ENCODE measurements around the gene NUMBL. TPM values are rescaled to one million over a fixed set of nuclear protein-coding genes. Genes with fewer than 3 reads are reported as not detected.
"Not testable (repeated sequence)": the region's sequence is repeated elsewhere in the genome, so short reads cannot be mapped to it uniquely, and the experiment has no call there.

NUMBL gene
- total and polyA plus RNA-seq, 4 donors = 19.0 to 66.5 (median 35.1) TPM

- peaks cover 64% of the 10 kb centered on the region for H3K36me3 ChIP-seq (ENCODE audit: control insufficient read depth, insufficient read depth, low read length)
- peaks cover 10% of the 10 kb centered on the region for H3K4me1 ChIP-seq (ENCODE audit: control insufficient read depth, insufficient read depth, low read length)
- H3K9me3 ChIP-seq (ENCODE audit: control insufficient read depth, insufficient read depth, low read length) = no peaks in the 10 kb centered on the region
- 84% methylated on average over 7 of the region's 7 CpGs for WGBS (ENCODE audit: insufficient coverage)
- H3K27ac ChIP-seq (ENCODE audit: low read depth, low read length) = no peak overlapping the region
- H3K4me3 ChIP-seq (ENCODE audit: low read depth, low read length) = no peak overlapping the region
- no peak for DNase-seq (ENCODE audit: low read depth in 4 of 6, low spot score in 6 of 6)
- no peaks in the 10 kb centered on the region for H3K27me3 ChIP-seq (ENCODE audit: control insufficient read depth, insufficient read depth, low read length)
Observed at GRCh38 chr19:40625406-40626120, 64.9 kb downstream of the NUMBL start.

- not testable (repeated sequence) for H3K9me3 ChIP-seq (ENCODE audit: control insufficient read depth, insufficient read depth, low read length); DNase-seq (ENCODE audit: low read depth in 4 of 6, low spot score in 6 of 6); H3K27me3 ChIP-seq (ENCODE audit: control insufficient read depth, insufficient read depth, low read length); H3K4me1 ChIP-seq (ENCODE audit: control insufficient read depth, insufficient read depth, low read length); H3K27ac ChIP-seq (ENCODE audit: low read depth, low read length); H3K4me3 ChIP-seq (ENCODE audit: low read depth, low read length)
- WGBS (ENCODE audit: insufficient coverage) = 75% methylated on average over 7 of the region's 14 CpGs
- H3K36me3 ChIP-seq (ENCODE audit: control insufficient read depth, insufficient read depth, low read length) = peaks cover 64% of the 10 kb centered on the region
Observed at GRCh38 chr19:40624369-40625153, 65.9 kb downstream of the NUMBL start.

GRCh38 chr19:40623403-40624251 lies 66.8 kb downstream of the NUMBL start:
- H3K36me3 ChIP-seq (ENCODE audit: control insufficient read depth, insufficient read depth, low read length) = peaks cover 59% of the 10 kb centered on the region
- peaks cover 10% of the 10 kb centered on the region for H3K4me1 ChIP-seq (ENCODE audit: control insufficient read depth, insufficient read depth, low read length)
- no peaks in the 10 kb centered on the region for H3K27me3 ChIP-seq (ENCODE audit: control insufficient read depth, insufficient read depth, low read length)
- no peaks in the 10 kb centered on the region for H3K9me3 ChIP-seq (ENCODE audit: control insufficient read depth, insufficient read depth, low read length)
- DNase-seq (ENCODE audit: low read depth in 4 of 6, low spot score in 6 of 6) = peak in 1 of 6 donors; percentile 52
- H3K27ac ChIP-seq (ENCODE audit: low read depth, low read length) = no peak overlapping the region
- 26% methylated on average over 36 of the region's 41 CpGs for WGBS (ENCODE audit: insufficient coverage)
- H3K4me3 ChIP-seq (ENCODE audit: low read depth, low read length) = no peak overlapping the region

GRCh38 chr19:40622773-40623075 lies 67.7 kb downstream of the NUMBL start:
- no peaks in the 10 kb centered on the region for H3K9me3 ChIP-seq (ENCODE audit: control insufficient read depth, insufficient read depth, low read length)
- DNase-seq (ENCODE audit: low read depth in 4 of 6, low spot score in 6 of 6) = no peak
- H3K36me3 ChIP-seq (ENCODE audit: control insufficient read depth, insufficient read depth, low read length) = peaks cover 58% of the 10 kb centered on the region
- peaks cover 10% of the 10 kb centered on the region for H3K4me1 ChIP-seq (ENCODE audit: control insufficient read depth, insufficient read depth, low read length)
- WGBS (ENCODE audit: insufficient coverage) = 94% methylated on average over 7 of the region's 7 CpGs
- H3K4me3 ChIP-seq (ENCODE audit: low read depth, low read length) = no peak overlapping the region
- no peak overlapping the region for H3K27ac ChIP-seq (ENCODE audit: low read depth, low read length)
- H3K27me3 ChIP-seq (ENCODE audit: control insufficient read depth, insufficient read depth, low read length) = no peaks in the 10 kb centered on the region

- WGBS (ENCODE audit: insufficient coverage) = 89% methylated on average over 19 of the region's 24 CpGs
- H3K9me3 ChIP-seq (ENCODE audit: control insufficient read depth, insufficient read depth, low read length) = no peaks in the 10 kb centered on the region
- H3K27me3 ChIP-seq (ENCODE audit: control insufficient read depth, insufficient read depth, low read length) = no peaks in the 10 kb centered on the region
- peaks cover 10% of the 10 kb centered on the region for H3K4me1 ChIP-seq (ENCODE audit: control insufficient read depth, insufficient read depth, low read length)
- H3K36me3 ChIP-seq (ENCODE audit: control insufficient read depth, insufficient read depth, low read length) = peaks cover 53% of the 10 kb centered on the region
- H3K27ac ChIP-seq (ENCODE audit: low read depth, low read length) = no peak overlapping the region
- DNase-seq (ENCODE audit: low read depth in 4 of 6, low spot score in 6 of 6) = no peak
- no peak overlapping the region for H3K4me3 ChIP-seq (ENCODE audit: low read depth, low read length)
Observed at GRCh38 chr19:40621966-40622772, 68.3 kb downstream of the NUMBL start.

- Histone ChIP-seq H3K36me3 (ENCODE audit: control insufficient read depth, insufficient read depth, low read length) (peaks cover 50% of the 10 kb centered on the region), H3K27me3 (ENCODE audit: control insufficient read depth, insufficient read depth, low read length) (no peaks in the 10 kb centered on the region), H3K27ac (ENCODE audit: low read depth, low read length) (no peak overlapping the region), H3K9me3 (ENCODE audit: control insufficient read depth, insufficient read depth, low read length) (no peaks in the 10 kb centered on the region), H3K4me1 (ENCODE audit: control insufficient read depth, insufficient read depth, low read length) (peaks cover 10% of the 10 kb centered on the region), H3K4me3 (ENCODE audit: low read depth, low read length) (no peak overlapping the region)
- 71% methylated on average over 2 of the region's 2 CpGs for WGBS (ENCODE audit: insufficient coverage)
- DNase-seq (ENCODE audit: low read depth in 4 of 6, low spot score in 6 of 6) = no peak
Observed at GRCh38 chr19:40621283-40621682, 69.2 kb downstream of the NUMBL start.

- no peak for DNase-seq (ENCODE audit: low read depth in 4 of 6, low spot score in 6 of 6)
- peaks cover 39% of the 10 kb centered on the region for H3K36me3 ChIP-seq (ENCODE audit: control insufficient read depth, insufficient read depth, low read length)
- H3K4me1 ChIP-seq (ENCODE audit: control insufficient read depth, insufficient read depth, low read length) = peaks cover 10% of the 10 kb centered on the region
- H3K27me3 ChIP-seq (ENCODE audit: control insufficient read depth, insufficient read depth, low read length) = no peaks in the 10 kb centered on the region
- no peak overlapping the region for H3K4me3 ChIP-seq (ENCODE audit: low read depth, low read length)
- 80% methylated on average over 1 of the region's 8 CpGs for WGBS (ENCODE audit: insufficient coverage)
- no peaks in the 10 kb centered on the region for H3K9me3 ChIP-seq (ENCODE audit: control insufficient read depth, insufficient read depth, low read length)
- no peak overlapping the region for H3K27ac ChIP-seq (ENCODE audit: low read depth, low read length)
Observed at GRCh38 chr19:40620161-40620485, 70.3 kb downstream of the NUMBL start.

GRCh38 chr19:40619333-40620160 lies 70.9 kb downstream of the NUMBL start:
- no peak for DNase-seq (ENCODE audit: low read depth in 4 of 6, low spot score in 6 of 6)
- Histone ChIP-seq H3K9me3 (ENCODE audit: control insufficient read depth, insufficient read depth, low read length) (no peaks in the 10 kb centered on the region), H3K27ac (ENCODE audit: low read depth, low read length) (no peak overlapping the region), H3K36me3 (ENCODE audit: control insufficient read depth, insufficient read depth, low read length) (peaks cover 40% of the 10 kb centered on the region), H3K27me3 (ENCODE audit: control insufficient read depth, insufficient read depth, low read length) (peaks cover 4% of the 10 kb centered on the region), H3K4me1 (ENCODE audit: control insufficient read depth, insufficient read depth, low read length) (peaks cover 14% of the 10 kb centered on the region), H3K4me3 (ENCODE audit: low read depth, low read length) (no peak overlapping the region)
- WGBS (ENCODE audit: insufficient coverage) = 73% methylated on average over 7 of the region's 11 CpGs

Measured in spinal cord (tissue), 10 donors.